Measurements from ENCODE around the gene PHKB.
"Not testable (repeated sequence)": the region's sequence is repeated elsewhere in the genome, so short reads cannot be mapped to it uniquely, and the experiment has no call there.

Gene PHKB

GRCh38 chr16:47511882-47512281, 50.8 kb downstream of the PHKB start:
- Mint-ChIP-seq H3K4me1 (ENCODE audit: low read depth) (peaks cover 3% of the 10 kb centered on the region), H3K4me3 (no peak overlapping the region), H3K36me3 (ENCODE audit: low read depth) (peaks cover 52% of the 10 kb centered on the region), H3K27ac (no peak overlapping the region), H3K27me3 (no peaks in the 10 kb centered on the region), H3K9me3 (no peaks in the 10 kb centered on the region)

- no peak overlapping the region for H3K4me3 Mint-ChIP-seq
- H3K27me3 Mint-ChIP-seq, result no peaks in the 10 kb centered on the region
- peaks cover 60% of the 10 kb centered on the region for H3K36me3 Mint-ChIP-seq (ENCODE audit: low read depth)
- no peaks in the 10 kb centered on the region for H3K9me3 Mint-ChIP-seq
- H3K4me1 Mint-ChIP-seq (ENCODE audit: low read depth), result peaks cover 19% of the 10 kb centered on the region
- no peak overlapping the region for H3K27ac Mint-ChIP-seq
These were observed 57.9 kb downstream of the PHKB start for GRCh38 chr16:47519037-47519436.

GRCh38 chr16:47519546-47519945, 58.4 kb downstream of the PHKB start:
- no peak overlapping the region for H3K27ac Mint-ChIP-seq
- no peaks in the 10 kb centered on the region for H3K27me3 Mint-ChIP-seq
- H3K36me3 Mint-ChIP-seq (ENCODE audit: low read depth), result peaks cover 57% of the 10 kb centered on the region
- H3K9me3 Mint-ChIP-seq, result no peaks in the 10 kb centered on the region
- no peak overlapping the region for H3K4me3 Mint-ChIP-seq
- H3K4me1 Mint-ChIP-seq (ENCODE audit: low read depth), result peaks cover 19% of the 10 kb centered on the region

- Mint-ChIP-seq H3K27ac (no peak overlapping the region), H3K4me1 (ENCODE audit: low read depth) (peaks cover 19% of the 10 kb centered on the region), H3K9me3 (no peaks in the 10 kb centered on the region), H3K36me3 (ENCODE audit: low read depth) (peaks cover 51% of the 10 kb centered on the region), H3K4me3 (no peak overlapping the region), H3K27me3 (no peaks in the 10 kb centered on the region)
These were observed 59.0 kb downstream of the PHKB start for GRCh38 chr16:47519996-47520679.

GRCh38 chr16:47523342-47524006, 62.3 kb downstream of the PHKB start:
- peaks cover 19% of the 10 kb centered on the region for H3K4me1 Mint-ChIP-seq (ENCODE audit: low read depth)
- H3K4me3 Mint-ChIP-seq, result no peak overlapping the region
- H3K27me3 Mint-ChIP-seq, result no peaks in the 10 kb centered on the region
- peaks cover 48% of the 10 kb centered on the region for H3K36me3 Mint-ChIP-seq (ENCODE audit: low read depth)
- no peaks in the 10 kb centered on the region for H3K9me3 Mint-ChIP-seq
- no peak overlapping the region for H3K27ac Mint-ChIP-seq

- H3K36me3 Mint-ChIP-seq (ENCODE audit: low read depth), result peaks cover 49% of the 10 kb centered on the region
- H3K9me3 Mint-ChIP-seq, result no peaks in the 10 kb centered on the region
- H3K27me3 Mint-ChIP-seq, result no peaks in the 10 kb centered on the region
- no peak overlapping the region for H3K4me3 Mint-ChIP-seq
- H3K27ac Mint-ChIP-seq, result no peak overlapping the region
- peaks cover 18% of the 10 kb centered on the region for H3K4me1 Mint-ChIP-seq (ENCODE audit: low read depth)
These were observed 62.9 kb downstream of the PHKB start for GRCh38 chr16:47524007-47524405.

- no peaks in the 10 kb centered on the region for H3K27me3 Mint-ChIP-seq
- no peak overlapping the region for H3K4me3 Mint-ChIP-seq
- H3K4me1 Mint-ChIP-seq (ENCODE audit: low read depth), result peaks cover 5% of the 10 kb centered on the region
- H3K27ac Mint-ChIP-seq, result no peak overlapping the region
- peaks cover 39% of the 10 kb centered on the region for H3K36me3 Mint-ChIP-seq (ENCODE audit: low read depth)
- peaks cover 7% of the 10 kb centered on the region for H3K9me3 Mint-ChIP-seq
These were observed 67.3 kb downstream of the PHKB start for GRCh38 chr16:47528431-47528830.

GRCh38 chr16:47533744-47534292, 72.7 kb downstream of the PHKB start:
- Mint-ChIP-seq H3K27ac (no peak overlapping the region), H3K4me1 (ENCODE audit: low read depth) (no peaks in the 10 kb centered on the region), H3K9me3 (peaks cover 17% of the 10 kb centered on the region), H3K27me3 (no peaks in the 10 kb centered on the region), H3K4me3 (no peak overlapping the region), H3K36me3 (ENCODE audit: low read depth) (peaks cover 58% of the 10 kb centered on the region)

GRCh38 chr16:47538472-47538871, 77.3 kb downstream of the PHKB start:
- H3K27ac Mint-ChIP-seq, result no peak overlapping the region
- H3K4me3 Mint-ChIP-seq, result no peak overlapping the region
- no peaks in the 10 kb centered on the region for H3K4me1 Mint-ChIP-seq (ENCODE audit: low read depth)
- H3K36me3 Mint-ChIP-seq (ENCODE audit: low read depth), result peaks cover 67% of the 10 kb centered on the region
- H3K9me3 Mint-ChIP-seq, result peaks cover 15% of the 10 kb centered on the region
- no peaks in the 10 kb centered on the region for H3K27me3 Mint-ChIP-seq

GRCh38 chr16:47539707-47540670, 78.9 kb downstream of the PHKB start:
- H3K36me3 Mint-ChIP-seq (ENCODE audit: low read depth), result peaks cover 73% of the 10 kb centered on the region
- not testable (repeated sequence) for H3K4me1 Mint-ChIP-seq (ENCODE audit: low read depth); H3K4me3 Mint-ChIP-seq; H3K27me3 Mint-ChIP-seq; H3K27ac Mint-ChIP-seq
- peaks cover 21% of the 10 kb centered on the region for H3K9me3 Mint-ChIP-seq

GRCh38 chr16:47541135-47541534, 80.0 kb downstream of the PHKB start:
- H3K4me1 Mint-ChIP-seq (ENCODE audit: low read depth); H3K27ac Mint-ChIP-seq; H3K4me3 Mint-ChIP-seq; H3K27me3 Mint-ChIP-seq: not testable (repeated sequence)
- Mint-ChIP-seq H3K36me3 (ENCODE audit: low read depth) (peaks cover 77% of the 10 kb centered on the region), H3K9me3 (peaks cover 32% of the 10 kb centered on the region)

GRCh38 chr16:47544255-47544654, 83.1 kb downstream of the PHKB start:
- Mint-ChIP-seq H3K36me3 (ENCODE audit: low read depth) (peaks cover 70% of the 10 kb centered on the region), H3K9me3 (peaks cover 26% of the 10 kb centered on the region)
- H3K4me1 Mint-ChIP-seq (ENCODE audit: low read depth); H3K27me3 Mint-ChIP-seq; H3K4me3 Mint-ChIP-seq; H3K27ac Mint-ChIP-seq: not testable (repeated sequence)

GRCh38 chr16:47551185-47551584, 90.1 kb downstream of the PHKB start:
- peaks cover 85% of the 10 kb centered on the region for H3K36me3 Mint-ChIP-seq (ENCODE audit: low read depth)
- H3K4me1 Mint-ChIP-seq (ENCODE audit: low read depth); H3K27me3 Mint-ChIP-seq; H3K4me3 Mint-ChIP-seq; H3K27ac Mint-ChIP-seq: not testable (repeated sequence)
- peaks cover 30% of the 10 kb centered on the region for H3K9me3 Mint-ChIP-seq

- H3K4me3 Mint-ChIP-seq; H3K27me3 Mint-ChIP-seq; H3K4me1 Mint-ChIP-seq (ENCODE audit: low read depth); H3K27ac Mint-ChIP-seq: not testable (repeated sequence)
- Mint-ChIP-seq H3K36me3 (ENCODE audit: low read depth) (peaks cover 86% of the 10 kb centered on the region), H3K9me3 (peaks cover 28% of the 10 kb centered on the region)
These were observed 90.6 kb downstream of the PHKB start for GRCh38 chr16:47551767-47552166.
